PC-9 (cell line): ENCODE measurements around the gene TMEM131L.

Experiments used
- CTCF ChIP-seq: fragments of 200-600 bp; sonication (generic); conservative IDR thresholded peaks from 2 replicates; pipeline ENCODE4 v1.6.1; 2017; ENCODE audit warnings: mixed run types, antibody characterized with exemption, mild to moderate bottlenecking, moderate library complexity
- EZH2 ChIP-seq: fragments of 200-600 bp; sonication (generic); IDR thresholded peaks from 2 replicates; pipeline ENCODE4 v1.8.0; 2017; ENCODE audit warnings: antibody characterized with exemption, low read depth

DNA sequence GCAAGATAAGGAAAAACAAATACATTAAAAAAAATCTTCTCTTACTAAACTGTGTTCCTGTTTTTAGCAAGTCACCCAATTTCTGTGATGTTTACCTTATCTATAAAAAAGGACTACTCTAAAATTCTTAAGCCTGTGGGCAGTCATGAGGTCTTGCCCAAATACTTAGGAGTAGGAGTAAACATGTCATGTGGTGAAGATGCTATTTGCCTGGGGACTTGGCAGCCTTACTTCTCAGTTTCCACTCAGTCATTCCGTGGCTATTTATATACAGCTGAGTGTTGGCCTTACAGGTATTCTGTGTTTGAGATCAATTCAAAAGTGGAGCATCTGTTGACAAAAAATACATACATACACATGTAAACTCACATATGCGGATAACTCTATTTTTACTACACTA lies 128.1 kb downstream of the TMEM131L start:
- no peak for TF ChIP-seq CTCF
- TF ChIP-seq EZH2: no peak
